ENCODE results near the gene CFAP157.
A peak's percentile ranks its signal among the peaks of the same experiment; 100 is the strongest.

Gene CFAP157

DNA sequence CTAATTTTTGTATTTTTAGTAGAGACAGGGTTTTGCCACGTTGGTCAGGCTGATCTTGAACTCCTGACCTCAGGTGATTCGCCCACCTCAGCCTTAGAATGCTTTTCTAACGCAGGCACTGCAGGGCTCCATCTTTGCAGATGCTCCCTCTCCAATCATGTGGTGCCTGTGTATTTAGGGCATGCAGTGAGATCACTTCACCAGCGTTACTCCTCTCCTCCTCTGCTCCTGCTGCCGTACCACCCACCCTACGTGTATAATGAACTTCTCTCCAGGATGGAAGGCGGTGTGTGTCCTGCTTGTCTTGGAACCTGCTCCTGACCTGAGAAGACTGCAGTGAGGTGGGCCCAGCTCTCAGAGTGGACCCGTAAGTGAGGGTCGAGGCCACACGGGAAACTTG lies 13.6 kb upstream of the CFAP157 start:
- no peak for DNase-seq (ENCODE audit: low read depth)

DNA sequence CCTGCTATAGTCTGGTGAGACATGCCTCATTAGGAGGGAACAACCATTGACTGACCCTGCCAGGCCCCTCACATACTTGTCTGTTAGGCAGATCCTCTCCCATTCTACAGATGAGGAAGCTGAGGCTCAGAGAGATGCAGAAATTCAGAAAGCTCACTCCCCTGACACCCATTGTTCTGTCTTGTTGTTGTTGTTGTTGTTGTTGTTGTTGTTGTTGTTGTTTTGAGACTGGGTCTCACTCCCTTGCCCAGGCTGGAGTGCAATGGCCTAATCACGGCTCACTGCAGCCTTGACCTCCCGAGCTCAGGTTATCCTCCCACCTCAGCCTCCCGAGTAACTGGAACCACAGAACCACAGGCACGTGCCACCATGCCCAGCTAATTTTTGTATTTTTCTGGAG lies 13.1 kb upstream of the CFAP157 start:
- no peak for DNase-seq (ENCODE audit: low read depth)

DNA sequence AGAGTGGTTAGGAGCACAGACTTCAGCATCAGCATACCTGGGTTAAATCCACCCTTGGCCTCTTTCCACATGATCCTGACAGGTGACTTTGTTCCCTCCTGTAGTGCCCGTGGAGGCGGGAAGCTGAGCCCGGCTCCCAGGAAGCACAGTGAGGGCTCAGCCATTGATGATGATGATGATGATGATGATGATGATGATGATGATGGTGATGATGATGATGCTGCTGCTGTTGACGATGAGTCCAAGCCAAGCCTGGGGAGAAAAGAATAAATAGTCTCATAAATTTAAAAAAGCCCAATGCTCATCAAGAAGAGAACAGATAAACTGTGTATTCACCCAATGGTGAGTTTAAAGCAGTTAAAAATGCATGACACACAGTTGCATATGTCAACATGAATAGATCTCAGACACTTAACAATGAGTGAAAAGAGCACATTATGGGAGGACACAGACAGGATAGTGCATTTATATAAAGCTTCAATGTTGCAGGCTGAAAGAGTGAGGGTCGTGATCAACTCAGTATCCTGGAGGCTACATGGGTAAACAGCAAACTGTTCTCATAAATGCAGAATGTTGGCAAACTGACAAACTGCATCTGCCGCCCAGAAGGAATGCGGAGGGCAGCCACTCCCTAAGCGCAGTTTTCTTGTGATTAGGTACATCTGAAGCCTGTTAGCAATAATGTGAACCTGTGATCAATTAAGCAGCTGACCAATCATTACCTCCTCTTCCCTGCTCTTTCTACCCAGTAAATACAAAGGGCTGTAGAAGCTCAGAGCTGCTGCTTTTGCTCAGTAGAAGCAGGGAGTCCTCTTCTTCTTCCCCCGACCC lies 11.7 kb upstream of the CFAP157 start:
- DNase-seq (ENCODE audit: low read depth): no peak

DNA sequence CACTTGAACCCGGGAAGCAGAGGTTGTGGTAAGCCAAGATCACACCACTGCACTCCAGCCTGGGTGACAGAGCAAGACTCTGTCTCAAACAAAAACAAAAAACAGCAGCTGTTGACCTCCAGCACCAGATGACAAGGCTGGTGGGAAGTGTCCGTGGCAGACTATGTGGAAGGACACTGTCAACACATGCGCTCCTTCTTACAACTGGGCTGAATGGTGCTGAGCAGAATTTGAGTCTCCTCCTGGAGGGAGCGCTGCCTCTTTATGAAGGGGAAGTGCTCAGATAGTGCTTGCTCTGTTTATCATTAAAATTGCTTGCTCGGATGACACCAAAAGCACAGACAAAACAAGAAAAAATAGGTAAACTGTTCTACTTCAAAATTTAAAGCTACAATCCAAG lies 9.2 kb upstream of the CFAP157 start:
- DNase-seq (ENCODE audit: low read depth): no peak

DNA sequence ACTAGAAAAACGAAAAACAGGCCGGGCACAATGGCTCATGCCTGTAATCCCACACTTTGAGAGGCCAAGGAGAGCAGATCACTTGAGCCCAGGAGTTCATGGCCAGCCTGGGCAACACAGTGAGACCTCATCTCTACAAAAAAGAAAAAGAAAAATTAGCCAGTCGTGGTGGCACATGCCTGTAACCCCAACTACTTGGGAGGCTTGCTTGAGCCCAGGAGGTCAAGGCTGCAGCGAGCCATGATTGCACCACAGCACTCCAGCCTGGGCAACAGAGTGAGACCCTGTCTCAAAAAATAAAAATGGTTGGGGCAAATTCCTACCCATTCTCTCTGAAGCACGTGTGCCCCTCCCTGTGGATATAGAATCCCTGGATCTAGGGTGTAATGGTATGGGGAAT lies 8.4 kb upstream of the CFAP157 start:
- no peak for DNase-seq (ENCODE audit: low read depth)

DNA sequence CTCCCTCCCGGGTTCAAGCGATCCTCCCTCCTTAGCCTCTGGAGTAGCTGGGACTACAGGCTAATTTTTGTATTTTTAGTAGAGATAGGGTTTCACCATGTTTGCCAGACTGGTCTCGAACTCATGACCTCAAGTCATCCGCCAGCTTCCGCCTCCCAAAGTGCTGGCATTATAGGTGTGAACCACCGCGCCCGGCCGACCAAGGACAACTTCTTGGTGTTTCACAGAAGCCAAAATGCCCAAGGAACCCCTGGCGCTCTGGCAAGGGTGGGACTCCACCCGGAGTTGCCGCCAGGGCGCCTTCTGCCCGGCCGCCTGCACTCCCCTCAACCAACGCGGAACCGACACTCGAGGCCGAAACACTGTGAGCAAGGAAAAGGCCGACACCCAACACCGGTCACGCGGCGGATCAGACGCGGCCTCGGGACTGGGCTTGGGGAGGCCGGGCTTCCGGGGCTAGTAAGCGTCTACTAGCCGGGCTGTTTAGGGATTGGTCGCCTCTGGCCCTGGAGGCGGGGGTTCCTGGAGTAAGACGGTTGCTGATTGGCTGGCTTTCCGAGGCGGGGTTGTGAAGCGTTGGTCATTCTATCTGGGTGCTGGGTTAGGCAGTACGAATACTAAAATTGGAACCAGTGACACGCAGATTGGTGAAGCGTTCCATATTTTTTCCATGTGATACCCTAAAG lies 7.7 kb upstream of the CFAP157 start:
- DNase-seq (ENCODE audit: low read depth): peak; percentile 70

DNA sequence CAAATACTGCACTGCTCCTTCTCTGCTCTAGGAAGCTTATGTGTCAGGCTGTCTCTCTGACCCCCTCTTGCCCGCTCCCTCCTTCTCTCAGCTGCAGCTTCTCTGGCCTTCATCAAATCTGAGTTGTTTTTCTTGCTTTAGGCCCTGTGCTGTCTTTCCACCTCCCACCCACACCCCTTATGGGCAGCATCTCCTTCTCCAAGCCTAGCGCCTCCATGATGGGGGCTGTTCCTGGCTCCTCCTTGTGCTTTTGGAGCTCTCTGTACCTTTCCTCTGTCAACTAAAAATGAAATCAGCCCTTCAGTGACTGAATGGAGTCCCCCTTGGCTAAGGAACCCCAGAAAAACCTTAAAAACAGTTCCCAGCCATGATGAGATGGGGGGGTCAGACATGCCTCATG lies 6.6 kb upstream of the CFAP157 start:
- no peak for DNase-seq (ENCODE audit: low read depth)

DNA sequence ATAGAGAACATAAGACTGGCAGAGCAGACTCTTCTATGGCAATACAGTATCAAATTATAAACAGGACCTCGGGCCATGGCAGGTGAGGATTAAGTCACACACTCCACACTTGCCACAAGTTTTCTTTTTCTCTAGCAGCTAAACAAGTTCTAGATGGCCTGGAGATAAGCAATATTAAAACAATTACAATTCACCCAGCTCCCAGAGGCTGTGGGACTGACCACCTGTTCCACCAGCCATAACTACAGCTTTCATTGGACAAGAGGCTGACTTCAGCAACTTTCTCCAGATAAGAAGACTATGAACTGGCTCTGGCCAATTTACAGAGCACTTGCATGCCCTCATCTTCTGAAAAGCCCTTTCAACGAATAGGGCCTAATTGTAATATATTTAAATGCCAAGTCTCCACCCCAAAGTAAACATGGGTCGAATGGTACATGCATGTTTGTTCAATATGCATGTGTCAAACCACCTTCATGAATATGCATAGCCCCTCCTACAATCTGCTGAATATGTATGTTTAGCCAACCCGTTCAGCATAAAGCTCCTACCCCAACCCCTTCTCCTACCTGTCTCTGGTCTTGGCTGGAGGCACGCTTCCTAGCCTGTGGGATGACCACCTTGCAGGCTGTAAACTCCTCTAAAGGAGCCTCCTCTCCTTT lies 6.1 kb upstream of the CFAP157 start:
- DNase-seq (ENCODE audit: low read depth): no peak

DNA sequence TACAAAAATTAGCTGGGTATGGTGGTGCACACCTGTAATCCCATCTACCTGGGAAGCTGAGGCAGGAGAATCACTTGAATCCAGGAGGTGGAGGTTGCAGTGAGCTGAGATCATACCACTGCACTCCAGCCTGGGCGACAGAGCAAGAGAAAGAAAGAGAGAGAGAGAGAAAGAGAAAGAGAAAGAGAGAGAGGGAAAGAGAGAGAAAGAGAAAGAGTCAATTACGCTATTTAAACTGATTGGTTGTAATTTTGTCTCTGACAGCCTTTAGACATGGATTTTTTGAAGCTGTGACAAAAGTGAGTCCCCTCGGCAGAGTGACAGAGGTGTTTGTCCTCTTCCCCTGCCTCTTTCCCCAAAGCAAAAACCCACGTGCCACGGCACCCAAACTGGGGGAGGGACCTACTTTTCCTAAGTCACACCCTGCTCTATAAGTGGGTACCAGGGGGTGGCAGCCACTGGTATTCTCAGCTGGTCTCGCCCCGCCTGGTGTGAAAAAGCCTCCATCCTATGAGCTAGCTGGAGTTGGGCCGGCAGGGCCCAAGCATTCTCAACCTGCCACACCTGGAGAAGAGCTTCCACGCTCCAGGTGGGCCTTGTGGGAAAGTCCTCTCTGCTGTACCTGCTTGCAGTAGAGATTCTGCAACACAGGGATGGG lies 3.4 kb upstream of the CFAP157 start:
- no peak for DNase-seq (ENCODE audit: low read depth)

DNA sequence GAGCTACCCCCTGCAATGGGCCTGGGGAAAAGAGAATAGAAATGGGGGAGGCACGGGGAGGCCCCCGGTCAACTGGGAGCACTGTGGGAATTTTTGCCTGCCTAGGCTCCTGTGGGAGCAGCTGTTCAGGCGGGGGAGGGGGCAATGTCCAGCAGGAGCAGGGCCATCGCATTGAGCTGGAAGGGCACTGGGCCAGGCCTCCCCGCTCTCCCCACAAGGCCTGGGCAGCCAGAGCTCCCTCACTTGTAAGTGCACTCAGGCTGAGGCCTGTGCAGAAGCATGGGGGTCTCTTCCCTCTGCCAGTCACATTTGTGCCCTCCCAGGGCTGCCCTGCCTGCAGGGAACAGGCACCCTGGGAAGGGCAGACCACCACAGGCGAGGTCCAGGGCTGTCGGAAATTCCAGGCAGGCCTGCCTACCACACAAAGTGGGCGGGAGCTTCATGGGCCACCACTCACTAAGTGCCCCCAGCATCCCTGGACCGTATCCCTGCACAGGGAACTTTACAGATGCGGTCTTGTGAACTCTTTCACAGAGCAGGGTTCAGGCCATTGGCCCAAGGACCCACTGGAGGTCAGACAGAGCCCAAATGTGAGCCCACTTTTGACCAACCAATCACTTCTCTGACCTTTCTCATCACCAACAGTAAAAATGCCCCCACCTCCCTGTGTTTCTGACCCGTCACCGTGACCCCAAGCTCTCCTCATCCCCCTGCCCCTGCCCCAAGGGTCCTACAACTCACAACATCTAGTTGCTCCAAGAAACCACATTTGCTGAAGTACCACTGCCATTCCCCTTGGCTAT lies 1.0 kb upstream of the CFAP157 start:
- no peak for DNase-seq (ENCODE audit: low read depth)

DNA sequence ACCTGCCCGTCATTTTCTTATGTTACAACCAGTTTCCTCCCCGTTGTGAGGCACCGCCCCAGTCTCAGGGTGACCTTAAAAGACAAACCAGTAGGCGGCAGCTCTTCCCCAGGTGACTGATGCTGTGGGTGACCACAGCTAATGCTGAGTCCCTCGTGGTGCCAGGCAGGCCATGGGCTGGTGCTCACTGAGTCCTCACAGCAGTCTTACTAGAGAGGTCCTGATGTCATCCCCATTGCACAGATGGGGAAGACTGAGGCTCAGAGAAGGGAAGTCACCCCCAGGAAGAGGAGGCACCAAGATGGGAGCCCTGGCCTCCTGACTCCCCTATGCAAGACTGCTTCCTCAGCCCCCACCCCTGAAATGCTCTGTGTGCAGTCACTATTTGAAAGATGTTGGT lies 978 bp downstream of the CFAP157 start:
- no peak for DNase-seq (ENCODE audit: low read depth)

DNA sequence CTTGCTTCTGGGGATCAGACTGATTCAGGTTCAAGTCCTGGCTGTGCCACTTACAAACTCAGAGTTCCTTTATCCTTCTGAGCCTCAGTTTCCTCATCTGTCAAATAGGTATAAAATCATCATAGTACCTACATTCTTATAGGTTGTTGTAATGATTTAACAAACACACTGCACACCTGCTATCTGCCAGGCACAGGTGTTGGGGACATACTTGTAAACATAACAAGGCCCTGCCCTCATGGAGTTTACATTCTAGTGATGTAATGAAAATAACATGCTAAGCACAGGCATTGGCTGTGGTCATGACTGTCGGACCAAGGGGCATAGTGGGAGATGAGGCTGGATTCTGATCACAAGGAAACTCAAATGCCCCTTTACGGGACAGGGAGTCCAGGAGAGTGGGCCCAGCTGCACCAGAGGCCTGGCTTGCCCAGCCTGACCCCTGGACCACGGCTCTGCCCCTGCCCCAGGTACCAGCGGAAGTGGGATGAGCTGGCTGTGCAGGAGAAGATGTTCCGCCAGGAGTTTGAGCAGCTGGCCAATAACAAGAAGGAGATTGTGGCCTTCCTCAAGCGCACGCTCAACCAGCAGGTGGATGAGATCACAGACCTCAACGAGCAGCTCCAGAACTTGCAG lies 2.3 kb downstream of the CFAP157 start:
- no peak for DNase-seq (ENCODE audit: low read depth)

DNA sequence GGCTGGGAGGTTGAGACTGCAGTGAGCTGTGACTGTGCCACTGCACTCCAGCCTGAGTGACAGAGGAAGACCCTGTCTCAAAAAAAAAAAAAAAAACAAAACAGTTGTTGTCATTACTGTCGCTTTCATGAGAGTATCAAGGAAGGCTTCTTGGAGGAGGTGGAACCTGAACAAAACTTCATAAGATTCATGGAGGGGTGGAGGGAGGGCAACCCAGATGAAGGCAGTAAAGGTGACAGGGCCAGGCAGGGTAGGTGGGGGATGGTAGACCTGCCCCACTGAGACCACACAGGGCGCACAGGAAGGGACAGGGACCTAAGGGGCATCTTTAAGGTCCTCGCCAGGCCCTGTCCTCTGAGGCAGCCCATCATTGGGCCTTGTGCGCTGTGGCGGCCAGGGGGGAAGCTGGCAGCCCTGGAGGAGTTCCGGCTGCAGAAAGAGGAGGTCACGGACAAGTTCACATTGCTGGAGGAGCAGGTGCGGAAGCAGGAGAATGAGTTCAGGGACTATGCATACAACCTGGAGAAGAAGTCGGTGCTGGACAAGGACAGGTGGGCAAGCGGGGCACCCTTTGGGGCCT lies 3.5 kb downstream of the CFAP157 start:
- DNase-seq (ENCODE audit: low read depth): no peak

DNA sequence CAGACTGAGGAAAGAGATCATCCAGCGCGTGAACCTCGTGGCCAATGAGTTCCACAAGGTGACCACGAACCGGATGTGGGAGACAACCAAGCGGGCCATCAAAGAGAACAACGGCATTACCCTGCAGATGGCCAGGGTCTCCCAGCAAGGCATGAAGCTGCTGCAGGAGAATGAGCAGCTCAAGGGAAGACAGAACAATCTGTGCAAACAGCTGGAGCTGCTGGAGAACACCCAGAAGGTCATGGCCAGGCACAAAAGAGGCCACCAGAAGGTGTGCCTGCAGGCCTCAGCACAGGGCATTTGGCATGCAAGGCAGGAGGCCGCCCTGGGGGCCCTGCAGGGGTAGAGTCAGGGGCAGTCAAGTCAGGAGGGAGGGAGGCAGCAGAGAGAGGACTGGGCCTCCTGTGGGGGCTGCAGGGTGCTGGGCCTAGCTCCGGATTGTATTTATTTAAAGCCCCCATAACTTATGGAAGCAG lies 4.5 kb downstream of the CFAP157 start:
- DNase-seq (ENCODE audit: low read depth): no peak

DNA sequence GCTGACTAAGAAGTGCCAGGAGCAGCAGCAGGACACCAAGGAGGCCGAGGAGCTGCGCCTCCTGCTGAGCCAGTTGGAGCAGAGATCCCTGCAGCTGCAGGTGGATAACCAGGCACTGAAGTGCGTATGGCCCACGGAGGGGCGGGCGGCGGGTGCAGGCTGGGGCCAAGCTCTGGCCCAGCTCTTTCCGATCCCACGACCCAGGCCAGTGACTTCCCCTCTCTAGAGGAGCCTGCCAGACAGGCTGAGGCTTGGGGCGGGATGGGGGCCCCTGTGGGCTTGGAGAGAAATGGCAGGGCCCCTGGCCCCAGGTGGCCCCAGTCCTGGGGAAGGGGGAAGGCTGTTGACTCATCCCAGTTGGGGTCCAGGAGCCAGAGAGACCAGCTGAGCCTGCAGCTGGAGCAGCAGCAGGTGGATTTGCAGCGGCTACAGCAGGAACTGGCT lies 5.1 kb downstream of the CFAP157 start:
- DNase-seq (ENCODE audit: low read depth): no peak

DNA sequence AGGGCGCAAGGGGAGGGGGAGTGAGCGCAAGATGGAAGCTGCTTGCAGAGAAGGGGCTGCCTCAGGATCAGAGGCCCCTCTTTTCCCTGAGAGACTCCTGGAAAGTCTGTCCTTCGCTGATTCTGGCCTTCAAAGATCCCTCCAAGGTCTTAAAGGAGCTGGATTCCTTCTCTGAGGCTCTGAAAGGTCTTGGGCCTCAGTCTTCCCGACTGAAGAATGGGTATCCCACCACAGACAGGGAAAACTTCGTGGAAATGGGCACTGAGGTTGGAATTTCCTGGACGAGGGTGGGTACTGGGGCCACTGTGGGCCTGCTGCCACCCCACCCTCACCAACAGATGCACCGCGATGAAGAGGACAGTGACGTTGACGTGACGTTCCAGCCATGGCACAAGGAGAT lies 5.6 kb downstream of the CFAP157 start:
- DNase-seq (ENCODE audit: low read depth): no peak

DNA sequence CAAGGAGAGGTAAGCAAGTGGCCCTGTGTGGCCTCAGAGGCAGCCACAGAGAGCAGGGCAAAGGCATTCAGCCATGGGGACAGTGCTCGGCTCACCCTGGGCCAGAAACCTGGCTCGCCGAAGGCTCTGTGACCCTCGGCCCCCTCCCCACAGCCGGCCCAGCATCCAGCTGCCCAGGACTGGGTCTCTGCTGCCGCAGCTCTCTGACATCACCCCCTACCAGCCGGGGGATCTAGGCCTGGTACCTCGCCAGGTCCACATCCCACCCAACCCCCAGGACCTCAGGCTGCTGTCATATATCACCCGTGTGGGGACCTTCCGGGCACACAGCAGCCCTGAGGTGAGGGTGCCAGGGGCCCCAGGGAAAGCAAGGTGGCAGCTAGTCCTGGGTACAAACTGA lies 6.1 kb downstream of the CFAP157 start:
- DNase-seq (ENCODE audit: low read depth): no peak

DNA sequence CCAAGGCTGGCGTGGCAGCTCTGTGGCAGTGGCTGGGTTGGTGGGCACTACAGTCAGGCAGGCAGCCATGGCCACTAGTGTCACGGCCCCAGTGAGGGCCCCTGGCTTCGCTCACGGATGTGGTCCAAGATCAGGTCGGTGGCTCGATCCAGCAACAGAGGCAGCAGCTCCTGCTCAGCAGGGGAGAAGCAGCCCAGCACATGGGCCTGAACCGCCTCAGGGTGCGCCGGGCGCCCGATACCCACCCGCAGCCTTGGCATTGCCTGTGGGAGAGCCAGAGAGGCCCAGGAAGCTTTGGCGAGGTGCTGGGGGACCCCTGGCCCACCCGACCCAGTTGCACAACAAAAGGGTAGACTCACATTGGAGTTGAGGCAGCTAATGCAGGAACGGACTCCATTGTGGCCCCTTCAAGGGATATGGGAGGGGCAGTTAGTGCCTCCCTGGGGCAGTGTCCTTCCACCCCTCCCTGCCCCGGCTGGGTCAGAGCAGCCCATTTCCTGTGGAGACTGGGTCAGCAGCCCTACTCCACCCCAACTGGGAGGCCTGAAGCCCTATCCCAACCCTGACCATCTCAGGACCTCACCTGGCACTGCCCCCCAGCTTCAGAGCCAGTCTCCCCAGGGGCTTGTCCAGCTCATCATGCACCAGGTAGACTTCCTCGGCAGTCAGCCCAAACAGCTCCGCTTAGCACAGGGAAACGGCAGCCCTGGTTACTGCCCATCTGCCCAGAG lies 7.4 kb downstream of the CFAP157 start:
- no peak for DNase-seq (ENCODE audit: low read depth)

DNA sequence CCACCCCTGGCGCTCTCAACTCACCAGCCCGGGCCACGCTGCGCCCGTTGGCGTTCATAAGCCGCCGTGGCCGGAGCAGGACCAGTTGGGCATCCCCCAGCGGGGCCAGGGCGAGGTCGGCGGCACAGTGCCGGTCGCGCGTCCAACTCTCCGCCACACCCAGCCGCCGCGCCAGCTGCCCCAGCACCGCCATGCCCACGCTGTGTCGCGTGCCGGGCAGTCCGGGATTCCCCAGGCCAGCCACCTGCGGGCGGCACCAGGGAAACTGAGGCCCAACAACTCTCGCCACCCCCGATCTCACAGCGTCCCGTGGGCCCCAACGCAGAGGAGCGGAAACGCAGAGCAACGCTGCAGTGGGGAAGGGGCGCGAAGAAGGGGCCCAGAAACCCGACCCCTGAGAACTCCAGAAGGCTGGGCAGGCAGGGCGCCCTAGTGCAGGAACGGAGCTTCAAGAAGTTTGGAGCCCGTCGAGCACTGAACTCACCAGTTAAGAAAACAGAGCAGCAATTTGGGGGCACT lies 8.2 kb downstream of the CFAP157 start:
- no peak for DNase-seq (ENCODE audit: low read depth)
